GM21381 (cell line): ENCODE measurements around the gene LRRC8A.
"Not testable (repeated sequence)": the region's sequence is repeated elsewhere in the genome, so short reads cannot be mapped to it uniquely, and the experiment has no call there.

Experiments
- ATAC-seq: cut with Tn5 transposase; IDR thresholded peaks from one replicate; pipeline ENCODE4 v1.9.1; 2021; ENCODE audit warnings: mild to moderate bottlenecking, moderate library complexity; ENCODE audit not compliant: unreplicated experiment

LRRC8A gene

GRCh38 chr9:128920381-128921058, 38.6 kb downstream of the LRRC8A start, which contains the start of gene PHYHD1:
PHYHD1 (plus strand) TSS chr9:128920982; CDS start chr9:128922324, 1,342 bp downstream.
- ATAC-seq = no peak

- no peak for ATAC-seq
Observed at GRCh38 chr9:128921881-128922763, 40.2 kb downstream of the LRRC8A start.

GRCh38 chr9:128923493-128923883, 41.6 kb downstream of the LRRC8A start:
- ATAC-seq = no peak

GRCh38 chr9:128927731-128928411, 45.9 kb downstream of the LRRC8A start:
- no peak for ATAC-seq

GRCh38 chr9:128928624-128929023, 46.7 kb downstream of the LRRC8A start:
- ATAC-seq = no peak

- ATAC-seq = no peak
Observed at GRCh38 chr9:128929560-128929959, 47.6 kb downstream of the LRRC8A start.

GRCh38 chr9:128933731-128934130, 51.8 kb downstream of the LRRC8A start:
- no peak for ATAC-seq

- no peak for ATAC-seq
Observed at GRCh38 chr9:128936171-128936865, 54.4 kb downstream of the LRRC8A start.

GRCh38 chr9:128937310-128938165, 55.6 kb downstream of the LRRC8A start:
- ATAC-seq = no peak

- no peak for ATAC-seq
Observed at GRCh38 chr9:128940271-128940921, 58.5 kb downstream of the LRRC8A start.

- no peak for ATAC-seq
Observed at GRCh38 chr9:128940946-128941755, 59.2 kb downstream of the LRRC8A start.

- ATAC-seq = no peak
Observed at GRCh38 chr9:128943832-128944620, 62.1 kb downstream of the LRRC8A start.

- not testable (repeated sequence) for ATAC-seq
Observed at GRCh38 chr9:128944966-128945365, 63.0 kb downstream of the LRRC8A start.

GRCh38 chr9:128945798-128946501, 64.0 kb downstream of the LRRC8A start:
- ATAC-seq = no peak

GRCh38 chr9:128946571-128947276, 64.8 kb downstream of the LRRC8A start:
- peak; percentile 26 for ATAC-seq

- no peak for ATAC-seq
Observed at GRCh38 chr9:128947277-128947526, 65.3 kb downstream of the LRRC8A start.
